CD4-positive, alpha-beta T cell treated with Interleukin-21 for 1 hour (primary cell): ENCODE measurements around the gene KCNIP2.

Experiments used
- DNase-seq: peaks from one replicate; pipeline ENCODE4 v3.0.0-alpha.2; 2020

The KCNIP2 gene

GRCh38 chr10:101781655-101781983 lies 62.0 kb downstream of the KCNIP2 start:
- DNase-seq = no peak

GRCh38 chr10:101780818-101781654 lies 62.6 kb downstream of the KCNIP2 start:
- peak; percentile 77 for DNase-seq

GRCh38 chr10:101780187-101780817 lies 63.3 kb downstream of the KCNIP2 start:
- no peak for DNase-seq

GRCh38 chr10:101779544-101780186 lies 63.9 kb downstream of the KCNIP2 start:
- peak; percentile 80 for DNase-seq

GRCh38 chr10:101778781-101779543 lies 64.6 kb downstream of the KCNIP2 start:
- peak; percentile 13 for DNase-seq

GRCh38 chr10:101778151-101778780 lies 65.3 kb downstream of the KCNIP2 start:
- no peak for DNase-seq

- DNase-seq = no peak
Observed at GRCh38 chr10:101777619-101778145, 65.9 kb downstream of the KCNIP2 start.

GRCh38 chr10:101776161-101776817 lies 67.3 kb downstream of the KCNIP2 start:
- DNase-seq = no peak
